Psoas muscle (tissue), 8 donors: ENCODE data around the gene HOXA11. TPM values are rescaled to one million over a fixed set of nuclear protein-coding genes. Genes with fewer than 3 reads are reported as not detected.
A peak's percentile ranks its signal among the peaks of the same experiment; 100 is the strongest.

Source experiments
- ATAC-seq, 4 donors: fragments of 200-7000 bp; cut with Tn5 transposase; one replicate each; pipeline ENCODE4 v1.9.1; 2020; ENCODE audit warnings: moderate library complexity in 3 of 4, mild to moderate bottlenecking in 2 of 4
- DNase-seq, 2 donors: peaks; one replicate each; pipeline ENCODE4 v3.0.0-alpha.2; 2020
- H3K27ac ChIP-seq: fragments of 200-600 bp; one replicate; pipeline ENCODE4 v1.8.0; 2022
- H3K27me3 ChIP-seq, 3 donors: fragments of 200-600 bp in 1 of 3; one replicate each; pipeline versions ENCODE4 v1.6.1 to v1.8.0; 2013 to 2022; ENCODE audit warnings: low read length in 2 of 3, mild to moderate bottlenecking in 2 of 3, moderate library complexity in 1 of 3; ENCODE audit not compliant: insufficient read depth in 3 of 3
- H3K36me3 ChIP-seq, 2 donors: fragments of 200-600 bp in 1 of 2; one replicate each; pipeline versions ENCODE4 v1.6.1 to v1.8.0; 2013 to 2022; ENCODE audit warnings: low read depth in 1 of 2, mild to moderate bottlenecking in 1 of 2, moderate library complexity in 1 of 2; ENCODE audit not compliant: insufficient read depth in 1 of 2
- H3K4me1 ChIP-seq: fragments of 200-600 bp; one replicate; pipeline ENCODE4 v1.8.0; 2022
- H3K4me3 ChIP-seq: fragments of 200-600 bp; one replicate; pipeline ENCODE4 v1.8.0; 2022; ENCODE audit warnings: mild to moderate bottlenecking
- H3K9me3 ChIP-seq: fragments of 200-600 bp; one replicate; pipeline ENCODE4 v1.8.0; 2022
- WGBS, 3 donors: extraction: QIAGEN DNeasy Blood & Tissue Kit; methylation state at CpG; one replicate each; pipeline versions ENCODE4 v1.1.6 to v1.1.7; 2013; 5-methylcytosine and 5-hydroxymethylcytosine counted together
- intact Hi-C, 2 donors: fragments of 100-400 bp; cut with DNase I; formaldehyde crosslinking; loops; one replicate each; pipeline versions ENCODE4 v1.11.0 to v1.14.2; 2022
- polyA plus RNA-seq, 3 donors: library from polyadenylated mRNA; stranded (reverse); fragments of 200-250 nt; gene quantifications; one replicate each; pipeline ENCODE4 v1.2.3, GENCODE V29; 2013
- total RNA-seq, 4 donors: library from RNA; stranded (reverse); fragmentation: NEBNext Ultra II Directional in 2 of 4; extraction: Animal tissue kit (Norgen Biotek cat#: 25700) in 2 of 4; gene quantifications; one replicate each; pipeline versions ENCODE4 v1.2.1 to v1.2.4, GENCODE V29; 2021 to 2023
- TF ChIP-seq, protein P1 (sequence below): fragments of 200-600 bp; IDR thresholded peaks from one replicate; pipeline ENCODE4 v1.8.0; 2022; ENCODE audit warnings: antibody characterized with exemption
- donor health status: healthy with polysubstance abuse.
- donor health status: DM: no; HTN: no; CAD: no; lungs with moderate emphysema.
- donor health status: Bipolar disorder and iron deficiency.
- donor health status: healthy.
- donor health status: DM: yes; HTN: yes; CAD: no.
- donor health status: DM: no; HTN: no; CAD: no.
- donor health status: DM: no; HTN: no; CAD: no.
- donor health status: DM: yes; HTN: yes; CAD: no.

HOXA11 gene
- total and polyA plus RNA-seq, 7 donors, result 0.08 to 1.1 (median 0.57) TPM; not detected in 3

- 43 to 71% (median 54%) methylated on average over 3 of the region's 3 CpGs for WGBS, 3 donors
- no peaks in the 10 kb centered on the region for H3K36me3 ChIP-seq
- peak overlapping the region; percentile 92 for H3K27ac ChIP-seq
- ATAC-seq, result no peak
- peak overlapping the region; percentile 79 for H3K4me3 ChIP-seq
- TF ChIP-seq, protein P1, sequence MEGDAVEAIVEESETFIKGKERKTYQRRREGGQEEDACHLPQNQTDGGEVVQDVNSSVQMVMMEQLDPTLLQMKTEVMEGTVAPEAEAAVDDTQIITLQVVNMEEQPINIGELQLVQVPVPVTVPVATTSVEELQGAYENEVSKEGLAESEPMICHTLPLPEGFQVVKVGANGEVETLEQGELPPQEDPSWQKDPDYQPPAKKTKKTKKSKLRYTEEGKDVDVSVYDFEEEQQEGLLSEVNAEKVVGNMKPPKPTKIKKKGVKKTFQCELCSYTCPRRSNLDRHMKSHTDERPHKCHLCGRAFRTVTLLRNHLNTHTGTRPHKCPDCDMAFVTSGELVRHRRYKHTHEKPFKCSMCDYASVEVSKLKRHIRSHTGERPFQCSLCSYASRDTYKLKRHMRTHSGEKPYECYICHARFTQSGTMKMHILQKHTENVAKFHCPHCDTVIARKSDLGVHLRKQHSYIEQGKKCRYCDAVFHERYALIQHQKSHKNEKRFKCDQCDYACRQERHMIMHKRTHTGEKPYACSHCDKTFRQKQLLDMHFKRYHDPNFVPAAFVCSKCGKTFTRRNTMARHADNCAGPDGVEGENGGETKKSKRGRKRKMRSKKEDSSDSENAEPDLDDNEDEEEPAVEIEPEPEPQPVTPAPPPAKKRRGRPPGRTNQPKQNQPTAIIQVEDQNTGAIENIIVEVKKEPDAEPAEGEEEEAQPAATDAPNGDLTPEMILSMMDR, result no peak
- peaks cover 23% of the 10 kb centered on the region for H3K4me1 ChIP-seq
- H3K9me3 ChIP-seq, result no peaks in the 10 kb centered on the region
- peaks cover 0 to 4% (median 0%) of the 10 kb centered on the region in 3 donors for H3K27me3 ChIP-seq
- intact Hi-C loops, result no loop called here
- no peak for DNase-seq
Measured at GRCh38 chr7:27176524-27176845, 8.5 kb downstream of the HOXA11 start.

GRCh38 chr7:27175626-27176523, 9.2 kb downstream of the HOXA11 start:
- peaks cover 0 to 4% (median 0%) of the 10 kb centered on the region in 3 donors for H3K27me3 ChIP-seq
- intact Hi-C loops, result no loop called here

DNA sequence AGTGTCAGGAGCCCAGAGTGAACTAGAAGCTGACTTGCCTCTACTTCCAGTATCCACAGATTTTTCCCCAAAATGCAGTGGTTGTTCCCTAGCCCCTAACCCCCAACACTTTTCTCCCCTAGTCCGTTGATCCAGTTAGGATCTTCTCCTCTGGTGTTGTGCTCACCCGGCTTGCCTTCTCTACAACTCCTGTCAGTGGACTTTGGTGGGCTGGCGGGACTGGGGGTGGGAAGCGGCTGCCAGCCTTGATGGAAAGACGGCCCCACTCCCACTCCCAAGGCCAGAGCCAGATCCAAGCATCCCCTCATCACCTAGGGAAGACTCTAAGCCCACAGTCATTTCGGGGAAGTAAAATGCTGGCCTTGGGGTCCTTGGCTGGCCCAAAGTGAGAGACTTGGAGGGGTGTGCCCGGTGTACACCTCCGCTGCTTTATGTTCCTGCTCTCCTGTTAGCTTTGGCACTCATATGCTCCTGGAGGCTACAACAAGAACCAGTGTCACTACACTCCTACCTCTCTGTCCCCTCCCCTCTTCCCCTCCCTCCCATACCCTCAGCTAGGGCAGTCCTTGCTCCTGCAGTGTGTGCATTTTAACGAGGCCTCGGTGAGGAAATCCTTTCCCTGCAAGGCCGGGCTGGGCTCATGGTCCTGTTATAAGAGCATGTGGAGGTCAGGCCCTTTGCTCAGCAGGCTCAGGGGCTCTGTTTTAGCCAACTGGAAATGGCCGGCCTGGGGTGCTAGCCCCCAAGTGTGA, 10.0 kb downstream of the HOXA11 start:
- peaks cover 0 to 4% (median 0%) of the 10 kb centered on the region in 3 donors for H3K27me3 ChIP-seq
- 54 to 75% (median 70%) methylated on average over 12 of the region's 12 CpGs for WGBS, 3 donors
- ATAC-seq (peak in 3 of 4 donors; percentile 19 to 28 (median 22)), DNase-seq (peak in 1 of 2 donors; percentile 61)
- H3K9me3 ChIP-seq, result no peaks in the 10 kb centered on the region
- peak overlapping the region; percentile 92 for H3K27ac ChIP-seq
- H3K4me1 ChIP-seq, result peaks cover 23% of the 10 kb centered on the region
- peak overlapping the region; percentile 79 for H3K4me3 ChIP-seq
- TF ChIP-seq, protein P1, result no peak
- no peaks in the 10 kb centered on the region for H3K36me3 ChIP-seq
- intact Hi-C loops, result no loop called here

More at GRCh38 chr7:27175626-27176523, 9.2 kb downstream of the HOXA11 start:
- TF ChIP-seq, protein P1, result no peak
- peak overlapping the region; percentile 92 for H3K27ac ChIP-seq
- ATAC-seq (peak in 2 of 4 donors; percentile 21), DNase-seq (peak in 1 of 2 donors; percentile 55)
- WGBS, 3 donors, result 37 to 58% (median 40%) methylated on average over 40 of the region's 40 CpGs
- no peaks in the 10 kb centered on the region for H3K36me3 ChIP-seq
- peaks cover 23% of the 10 kb centered on the region for H3K4me1 ChIP-seq
- H3K9me3 ChIP-seq, result no peaks in the 10 kb centered on the region
- peak overlapping the region; percentile 79 for H3K4me3 ChIP-seq

- peak within 1 kb of the TSS; percentile 79 for H3K4me3 ChIP-seq
- TF ChIP-seq, protein P1, result no peak
- intact Hi-C loops, result loop anchor here in 1 of 2 donors (2.0 kb wide), 1 partner anchor 1317 kb away; no protein-coding TSS in a partner anchor
- DNase-seq, result peak in 1 of 2 donors; percentile 70
- H3K36me3 ChIP-seq, result no peaks in the 10 kb centered on the region
- peak in 3 of 4 donors; percentile 8 to 15 (median 14) for ATAC-seq
- peaks cover 19% of the 10 kb centered on the region for H3K4me1 ChIP-seq
- no peaks in the 10 kb centered on the region for H3K9me3 ChIP-seq
- WGBS, 3 donors, result 7 to 12% (median 12%) methylated on average over 67 to 82 of the region's 82 CpGs
- H3K27ac ChIP-seq, result peak within 1 kb of the TSS; percentile 92
- no peaks in the 10 kb centered on the region for H3K27me3 ChIP-seq
Measured at GRCh38 chr7:27173956-27174873, 10.8 kb downstream of the HOXA11 start, which contains the start of gene HOXA10. Gene HOXA10, minus strand, starts transcription at chr7:27174320. Its CDS starts 14 bp downstream, at chr7:27174306.
